HUES64 (cell line): ENCODE measurements around the gene ZCCHC24.

Experiments
- H3K27ac ChIP-seq: 2 replicates; pipeline ENCODE4 v1.7.0; 2013; ENCODE audit warnings: low read depth, low read length, inconsistent platforms
- H3K27me3 ChIP-seq: 2 replicates; pipeline ENCODE4 v1.6.1; 2013; ENCODE audit warnings: mild to moderate bottlenecking, low read length; ENCODE audit not compliant: insufficient read depth
- H3K36me3 ChIP-seq: 2 replicates; pipeline ENCODE4 v1.6.1; 2013; ENCODE audit warnings: mild to moderate bottlenecking, low read length; ENCODE audit not compliant: insufficient read depth
- H3K4me1 ChIP-seq: 2 replicates; pipeline ENCODE4 v1.6.1; 2013; ENCODE audit warnings: mild to moderate bottlenecking, low read length, moderate library complexity; ENCODE audit not compliant: insufficient read depth
- H3K4me3 ChIP-seq: 2 replicates; pipeline ENCODE4 v1.5.1; 2013; ENCODE audit warnings: mild to moderate bottlenecking, low read length, moderate library complexity
- H3K9ac ChIP-seq: 2 replicates; pipeline ENCODE4 v1.6.1; 2013; ENCODE audit warnings: mild to moderate bottlenecking, low read depth, low read length
- H3K9me3 ChIP-seq: 2 replicates; pipeline ENCODE4 v1.6.1; 2013; ENCODE audit warnings: low read depth, low read length; ENCODE audit not compliant: insufficient read depth
- WGBS: fragments of 150-250, 120-280 bp; methylation state at CpG from one replicate; pipeline ENCODE4 v1.1.7; 2013; ENCODE audit warnings: missing lambda C conversion rate; 5-methylcytosine and 5-hydroxymethylcytosine counted together

The ZCCHC24 gene

DNA sequence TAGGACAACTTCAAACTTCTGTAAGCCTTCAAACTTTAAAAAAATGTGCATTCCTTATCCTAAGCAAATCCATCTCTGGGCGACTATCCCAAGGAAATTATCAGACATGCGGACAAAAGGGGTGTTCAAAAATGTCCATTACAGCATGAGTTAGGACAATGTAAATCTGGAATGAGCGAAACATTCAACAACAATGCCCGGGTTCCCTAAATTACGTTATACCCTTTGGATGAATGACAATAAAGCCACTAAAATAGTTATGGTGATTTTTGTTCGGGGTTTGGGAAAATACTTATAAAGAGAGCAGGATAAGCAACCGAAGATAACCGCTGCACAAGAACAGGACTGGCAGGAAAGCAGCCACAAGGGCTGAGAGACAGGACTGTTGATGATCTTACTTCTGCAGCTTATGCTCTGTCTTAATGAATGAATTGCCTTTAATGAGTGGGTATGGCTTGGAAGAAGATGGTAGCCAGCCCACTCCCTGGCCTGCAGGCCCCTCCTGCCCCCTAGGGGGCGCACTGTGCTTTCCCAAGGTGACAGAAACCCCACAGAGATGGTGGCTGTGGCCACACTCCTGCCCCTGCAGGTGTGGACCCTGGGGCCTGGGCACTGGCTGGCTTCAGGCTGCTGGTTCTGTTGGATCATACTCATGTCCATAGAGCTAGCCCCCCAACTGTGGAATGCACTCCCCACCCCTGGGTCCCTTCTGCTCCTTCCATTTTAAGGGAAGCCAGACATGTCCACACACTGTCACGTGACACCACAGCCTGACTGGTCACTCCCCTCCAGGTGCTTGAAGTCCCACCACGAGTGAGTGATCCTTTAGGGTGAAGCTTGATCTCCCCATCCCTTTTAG lies 45.0 kb downstream of the ZCCHC24 start:
- H3K4me1 ChIP-seq, result peaks cover 46% of the 10 kb centered on the region

DNA sequence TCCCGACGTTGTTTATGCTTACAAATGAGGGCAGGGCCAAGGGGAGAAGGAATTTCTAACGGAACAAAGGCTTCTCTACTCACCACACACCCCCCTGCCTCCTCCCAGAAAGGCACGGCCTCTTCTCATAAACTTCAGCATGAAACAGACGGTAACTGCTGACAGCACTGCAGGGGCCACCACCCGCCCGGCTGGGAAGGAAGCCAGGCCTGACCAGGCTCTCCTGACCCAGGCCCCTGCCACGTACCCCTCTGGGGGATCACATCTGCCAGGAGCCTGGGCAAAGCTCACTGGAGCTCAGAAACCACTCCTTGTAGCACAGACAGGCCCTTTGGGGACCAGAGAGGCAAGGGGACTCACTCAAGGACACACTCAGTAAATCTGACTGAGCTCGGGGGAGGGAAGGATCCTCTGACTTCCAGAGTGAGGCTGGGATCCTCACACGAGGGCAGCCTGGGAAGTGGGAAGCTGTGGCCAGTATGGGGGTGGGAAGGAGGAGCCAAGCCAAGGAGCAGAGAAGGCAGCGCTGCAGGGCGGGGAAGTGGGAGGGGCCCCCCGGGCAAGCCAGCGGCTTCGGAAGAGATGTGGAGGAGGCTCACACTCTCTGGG lies 46.1 kb downstream of the ZCCHC24 start:
- H3K27me3 ChIP-seq, result no peaks in the 10 kb centered on the region
- 21% methylated on average over 14 of the region's 15 CpGs for WGBS
- H3K9ac ChIP-seq, result peak overlapping the region; percentile 67
- H3K4me1 ChIP-seq, result peaks cover 37% of the 10 kb centered on the region
- no peaks in the 10 kb centered on the region for H3K9me3 ChIP-seq
- no peaks in the 10 kb centered on the region for H3K36me3 ChIP-seq
- peak overlapping the region; percentile 92 for H3K27ac ChIP-seq
- H3K4me3 ChIP-seq, result peak overlapping the region; percentile 9; the same call in 1 of the 2 replicates

More for the DNA sequence above, 45.0 kb downstream of the ZCCHC24 start:
- Histone ChIP-seq H3K4me3 (no peak overlapping the region), H3K27ac (no peak overlapping the region), H3K27me3 (no peaks in the 10 kb centered on the region), H3K36me3 (no peaks in the 10 kb centered on the region), H3K9me3 (no peaks in the 10 kb centered on the region), H3K9ac (no peak overlapping the region)
- 77% methylated on average over 11 of the region's 11 CpGs for WGBS

DNA sequence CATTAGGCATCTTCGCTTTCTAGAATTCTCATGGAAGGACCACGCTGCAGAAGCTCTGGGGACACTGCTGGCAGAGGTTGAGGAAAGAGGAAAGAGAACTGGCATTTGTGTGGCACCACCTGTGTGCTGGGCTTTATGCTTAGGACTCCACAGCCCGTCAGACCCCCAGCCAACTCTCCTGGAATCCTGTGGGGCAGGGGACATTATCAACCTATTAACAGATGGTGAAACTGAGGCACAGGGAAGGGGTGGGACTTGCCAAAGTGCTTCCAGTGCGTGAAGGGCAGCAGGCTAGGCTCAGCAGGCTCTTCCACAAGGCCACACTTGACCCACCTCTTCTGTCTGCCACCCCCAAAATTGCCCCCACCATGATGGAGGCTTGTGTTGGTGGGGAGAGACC lies 46.8 kb downstream of the ZCCHC24 start:
- WGBS, result 92% methylated on average over 4 of the region's 4 CpGs
- H3K27ac ChIP-seq, result peak overlapping the region; percentile 92; the same call in 1 of the 2 replicates
- H3K36me3 ChIP-seq, result no peaks in the 10 kb centered on the region
- no peak overlapping the region; the same call in 1 of the 2 replicates for H3K9ac ChIP-seq
- no peak overlapping the region for H3K4me3 ChIP-seq
- peaks cover 32% of the 10 kb centered on the region for H3K4me1 ChIP-seq
- H3K27me3 ChIP-seq, result no peaks in the 10 kb centered on the region
- no peaks in the 10 kb centered on the region for H3K9me3 ChIP-seq

DNA sequence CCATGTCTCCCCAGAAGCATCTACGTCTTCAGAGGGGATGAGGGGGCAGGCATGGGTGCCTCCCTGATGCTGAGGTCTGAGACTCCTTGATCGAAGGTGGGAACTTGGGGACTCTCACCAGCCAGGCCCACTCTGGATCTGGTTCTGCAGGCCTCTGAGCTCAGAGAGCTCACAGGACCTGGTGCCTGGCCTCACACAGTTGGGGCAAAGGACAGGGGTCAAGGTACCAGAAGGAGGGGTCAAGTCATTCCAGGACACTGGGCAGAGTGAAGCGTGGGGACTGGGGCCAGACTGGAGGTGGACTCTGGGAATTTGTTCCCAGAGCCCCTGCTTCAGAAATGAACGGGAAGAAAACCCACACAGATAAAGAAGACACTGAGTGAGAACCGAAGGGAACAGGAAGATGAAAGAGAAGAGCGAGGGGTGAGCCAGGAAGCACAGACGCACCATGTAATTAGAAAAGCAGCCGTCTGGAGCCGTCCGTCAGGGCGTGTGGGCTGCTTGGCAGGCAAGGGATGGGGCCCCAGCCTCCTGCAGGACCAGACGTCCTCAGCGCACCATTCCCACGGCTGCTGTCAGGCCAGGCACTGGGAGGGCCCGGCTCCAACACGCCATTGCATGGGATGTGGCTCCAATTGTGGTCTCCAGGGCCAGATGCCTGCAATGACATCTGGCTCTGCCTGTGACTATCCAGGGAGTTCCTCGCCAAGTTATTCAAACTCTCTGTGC lies 47.7 kb downstream of the ZCCHC24 start:
- Histone ChIP-seq H3K4me3 (no peak overlapping the region), H3K36me3 (no peaks in the 10 kb centered on the region), H3K27me3 (no peaks in the 10 kb centered on the region), H3K9me3 (no peaks in the 10 kb centered on the region), H3K27ac (no peak overlapping the region), H3K9ac (no peak overlapping the region), H3K4me1 (peaks cover 23% of the 10 kb centered on the region)
- WGBS, result 84% methylated on average over 17 of the region's 17 CpGs

DNA sequence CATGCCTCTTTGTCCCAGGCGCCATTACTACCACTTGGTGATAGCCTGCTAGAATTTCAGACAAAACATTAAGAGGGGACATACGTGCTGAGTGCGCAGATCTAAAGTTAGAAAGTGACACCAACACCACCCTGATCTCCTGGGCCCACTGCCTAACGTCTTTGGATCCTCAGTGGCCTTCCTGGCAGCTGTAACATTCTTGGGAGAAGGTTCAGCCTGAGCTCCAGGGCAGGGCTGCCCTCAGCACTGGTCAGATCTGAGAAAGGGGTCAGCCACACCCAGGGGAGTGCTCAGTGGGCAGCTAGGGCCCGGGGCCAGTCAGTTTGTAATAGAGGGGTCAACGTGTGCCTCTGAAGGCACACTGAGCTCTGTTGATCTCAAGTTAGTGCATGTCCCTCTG lies 48.4 kb downstream of the ZCCHC24 start:
- H3K4me3 ChIP-seq, result no peak overlapping the region
- H3K9me3 ChIP-seq, result no peaks in the 10 kb centered on the region
- no peaks in the 10 kb centered on the region for H3K27me3 ChIP-seq
- 88% methylated on average over 6 of the region's 6 CpGs for whole genome bisulfite sequencing
- H3K27ac ChIP-seq, result no peak overlapping the region
- H3K9ac ChIP-seq, result no peak overlapping the region
- no peaks in the 10 kb centered on the region for H3K36me3 ChIP-seq
- peaks cover 23% of the 10 kb centered on the region for H3K4me1 ChIP-seq

DNA sequence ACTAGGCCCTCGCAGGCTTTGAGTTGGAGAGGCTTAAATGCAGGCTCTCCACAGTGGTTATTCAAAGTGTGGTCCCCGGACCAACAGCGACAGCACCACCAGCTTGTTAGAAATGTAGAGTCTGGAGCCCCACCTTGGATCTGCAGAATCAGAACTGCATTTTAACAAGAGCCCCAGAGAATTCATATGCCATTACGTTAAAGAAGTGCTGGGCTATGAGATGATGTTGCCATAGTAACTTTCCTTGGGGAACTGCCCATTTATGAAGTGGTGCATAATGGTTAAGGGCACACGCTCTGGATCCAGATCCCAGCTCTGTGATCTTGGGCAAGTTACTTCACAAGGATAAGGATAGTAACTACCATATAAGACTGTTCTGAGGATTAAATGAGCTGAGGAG lies 48.9 kb downstream of the ZCCHC24 start:
- H3K9ac ChIP-seq, result no peak overlapping the region
- H3K36me3 ChIP-seq, result no peaks in the 10 kb centered on the region
- no peak overlapping the region for H3K27ac ChIP-seq
- H3K9me3 ChIP-seq, result no peaks in the 10 kb centered on the region
- H3K4me1 ChIP-seq, result peaks cover 23% of the 10 kb centered on the region
- no peaks in the 10 kb centered on the region for H3K27me3 ChIP-seq
- 94% methylated on average over 5 of the region's 5 CpGs for WGBS
- H3K4me3 ChIP-seq, result no peak overlapping the region

DNA sequence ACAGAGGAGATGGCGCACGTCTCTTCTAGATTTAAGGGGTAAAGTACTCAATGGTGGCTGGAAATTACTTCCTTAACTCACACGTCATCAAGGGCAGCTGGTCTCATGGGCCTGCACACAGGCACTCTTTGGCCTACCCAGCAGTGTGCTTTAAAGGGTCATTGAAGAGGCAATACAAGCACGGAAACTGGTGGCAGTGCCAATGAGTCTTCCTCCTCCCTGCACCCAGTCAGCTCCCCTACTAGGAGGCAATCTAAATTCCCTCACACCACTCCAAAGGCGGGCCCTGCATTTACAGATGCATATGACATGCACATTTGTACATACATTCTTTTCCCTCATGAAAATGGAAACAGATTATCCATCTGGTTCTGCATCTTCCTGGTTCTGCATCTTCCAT lies 50.8 kb downstream of the ZCCHC24 start:
- Histone ChIP-seq H3K27ac (no peak overlapping the region), H3K27me3 (no peaks in the 10 kb centered on the region), H3K9me3 (no peaks in the 10 kb centered on the region), H3K4me1 (peaks cover 15% of the 10 kb centered on the region), H3K4me3 (no peak overlapping the region), H3K36me3 (no peaks in the 10 kb centered on the region), H3K9ac (no peak overlapping the region)
- WGBS, result 91% methylated on average over 5 of the region's 5 CpGs

DNA sequence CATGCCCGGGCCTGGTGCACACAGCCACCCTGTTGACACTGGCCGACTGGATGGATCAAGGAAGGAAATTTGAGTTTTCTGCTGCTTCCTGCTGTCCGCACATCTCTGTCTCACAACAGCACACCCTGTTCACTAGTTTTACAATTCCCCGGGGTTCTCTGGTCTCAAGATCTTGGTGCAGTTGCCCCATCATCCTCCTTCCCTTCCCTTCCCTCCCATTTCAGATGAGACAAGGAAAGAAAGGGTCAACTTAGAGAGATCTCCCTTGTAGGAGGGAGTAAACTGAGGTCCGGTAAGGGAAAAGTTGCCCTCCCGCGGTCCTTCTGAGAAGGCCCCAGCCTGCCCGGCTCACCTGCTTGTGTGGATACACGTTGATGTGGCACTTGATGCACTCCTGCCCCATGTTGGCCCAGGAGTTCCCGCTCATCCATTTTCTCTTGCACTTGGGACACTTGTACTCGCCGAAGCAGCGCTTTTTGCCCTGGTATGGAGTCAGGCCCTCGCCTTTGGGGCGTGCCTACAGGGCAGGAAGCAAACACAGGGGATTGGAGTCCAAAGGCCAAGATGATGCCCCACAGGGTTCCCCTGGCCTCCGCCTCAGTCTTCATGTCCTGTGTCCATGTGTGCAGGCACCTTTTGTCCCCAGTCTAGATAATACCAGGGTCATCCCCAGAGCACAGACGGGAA lies 51.4 kb downstream of the ZCCHC24 start:
- Histone ChIP-seq H3K27me3 (no peaks in the 10 kb centered on the region), H3K27ac (no peak overlapping the region), H3K36me3 (no peaks in the 10 kb centered on the region), H3K4me3 (no peak overlapping the region), H3K9me3 (no peaks in the 10 kb centered on the region), H3K9ac (no peak overlapping the region), H3K4me1 (peaks cover 10% of the 10 kb centered on the region)
- WGBS, result 95% methylated on average over 17 of the region's 17 CpGs

DNA sequence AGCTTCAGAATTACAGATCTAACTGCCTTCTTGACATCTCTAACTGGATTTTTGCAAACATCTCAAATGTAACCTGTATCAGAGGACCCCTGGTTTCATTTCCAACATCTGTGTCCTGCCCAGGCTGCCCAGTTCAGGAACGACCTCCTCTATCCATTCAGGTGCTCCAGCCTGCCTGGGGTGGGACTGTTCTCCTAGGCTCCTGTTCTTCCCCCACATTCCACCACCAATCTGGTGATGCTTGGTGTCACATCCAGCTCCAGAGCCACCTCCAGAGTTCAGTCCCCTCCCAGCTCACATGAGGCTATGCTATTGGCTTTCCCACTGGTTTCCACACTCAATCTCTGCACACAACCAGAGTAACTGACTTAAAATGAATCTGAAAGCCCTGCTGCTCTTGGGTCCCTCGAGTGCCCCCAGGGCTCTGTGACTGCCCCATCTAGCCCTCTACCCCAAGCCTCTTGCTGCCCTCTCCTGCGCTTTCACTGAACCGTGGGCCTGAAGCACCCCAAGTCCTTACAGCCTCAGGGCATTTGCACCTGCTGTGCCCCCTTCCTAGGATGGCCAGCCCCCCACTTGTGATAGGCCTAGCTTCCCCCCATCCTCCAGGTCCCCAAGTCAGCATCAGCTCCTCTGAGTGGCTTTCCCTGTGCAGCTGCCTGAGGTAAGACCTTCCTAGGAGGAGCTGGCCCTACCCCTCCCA lies 52.1 kb downstream of the ZCCHC24 start:
- H3K9me3 ChIP-seq, result no peaks in the 10 kb centered on the region
- no peak overlapping the region for H3K9ac ChIP-seq
- WGBS, result 95% methylated on average over 4 of the region's 4 CpGs
- no peak overlapping the region for H3K4me3 ChIP-seq
- H3K4me1 ChIP-seq, result peaks cover 3% of the 10 kb centered on the region; the same call in 1 of the 2 replicates
- H3K27me3 ChIP-seq, result no peaks in the 10 kb centered on the region
- no peak overlapping the region for H3K27ac ChIP-seq
- H3K36me3 ChIP-seq, result no peaks in the 10 kb centered on the region

DNA sequence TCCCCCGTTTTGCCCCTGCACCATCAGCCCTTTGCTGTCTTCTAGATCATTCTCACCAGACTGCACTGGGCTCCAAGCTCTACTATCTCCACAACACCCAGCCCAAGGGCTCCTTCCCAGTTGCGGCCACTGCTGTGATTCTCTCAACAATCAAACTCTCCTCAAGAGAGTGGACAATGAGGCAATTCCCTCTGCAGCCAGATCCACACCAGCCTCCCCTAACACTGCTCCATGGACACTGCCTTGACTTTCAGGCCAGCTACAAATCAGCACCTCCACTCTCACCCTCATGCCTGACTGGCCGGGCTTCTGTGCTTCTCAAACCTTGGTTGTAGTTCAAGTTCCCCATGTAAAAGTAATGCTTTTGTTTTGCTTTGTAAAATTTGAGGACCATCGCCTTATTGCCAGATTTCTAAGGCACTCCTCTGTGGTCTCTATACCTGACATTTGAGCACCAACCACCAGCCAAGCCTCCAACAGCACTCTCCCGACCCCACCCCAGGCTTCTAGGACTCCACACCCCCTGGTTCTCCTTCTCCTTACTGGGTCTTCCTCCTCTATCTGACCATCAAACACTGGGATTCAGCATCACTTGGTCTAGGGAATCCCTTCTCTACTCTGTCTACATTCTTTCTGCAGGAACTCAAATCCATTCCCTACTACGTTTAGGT lies 52.8 kb downstream of the ZCCHC24 start:
- 76% methylated on average over 6 of the region's 6 CpGs for WGBS
- no peaks in the 10 kb centered on the region for H3K36me3 ChIP-seq

More for the DNA sequence above, 52.8 kb downstream of the ZCCHC24 start:
- Histone ChIP-seq H3K27me3 (no peaks in the 10 kb centered on the region), H3K9me3 (no peaks in the 10 kb centered on the region), H3K4me1 (no peaks in the 10 kb centered on the region), H3K4me3 (no peak overlapping the region), H3K9ac (no peak overlapping the region), H3K27ac (no peak overlapping the region)
